Fibroblast of villous mesenchyme (primary cell): Measurements from ENCODE around the gene EXOC6. TPM values are rescaled to one million over a fixed set of nuclear protein-coding genes. Genes with fewer than 3 reads are reported as not detected.

Experiments used
- DNase-seq: peaks from one replicate; pipeline ENCODE4 v3.0.0-alpha.2; 2010; ENCODE audit warnings: low read depth
- H3K4me3 ChIP-seq: 2 replicates; pipeline ENCODE4 v1.5.1; 2011; ENCODE audit warnings: low read depth, mild to moderate bottlenecking, low read length
- CTCF ChIP-seq: IDR thresholded peaks from 2 replicates; pipeline ENCODE4 v1.5.1; 2012; ENCODE audit warnings: low read depth, mild to moderate bottlenecking, low read length; ENCODE audit not compliant: insufficient read depth
- total RNA-seq: library from RNA; depleted of rRNA; stranded (reverse); fragments of >200 nt; gene quantifications from 2 replicates; pipeline ENCODE4 v1.2.3, GENCODE V29; 2012

Gene EXOC6
- total RNA-seq, 1 donor = 7.8 TPM

GRCh38 chr10:92957223-92958010 is 109.1 kb downstream of the EXOC6 start:
- DNase-seq = peak; percentile 55
- no peak for TF ChIP-seq CTCF
- H3K4me3 ChIP-seq = no peak overlapping the region

DNA sequence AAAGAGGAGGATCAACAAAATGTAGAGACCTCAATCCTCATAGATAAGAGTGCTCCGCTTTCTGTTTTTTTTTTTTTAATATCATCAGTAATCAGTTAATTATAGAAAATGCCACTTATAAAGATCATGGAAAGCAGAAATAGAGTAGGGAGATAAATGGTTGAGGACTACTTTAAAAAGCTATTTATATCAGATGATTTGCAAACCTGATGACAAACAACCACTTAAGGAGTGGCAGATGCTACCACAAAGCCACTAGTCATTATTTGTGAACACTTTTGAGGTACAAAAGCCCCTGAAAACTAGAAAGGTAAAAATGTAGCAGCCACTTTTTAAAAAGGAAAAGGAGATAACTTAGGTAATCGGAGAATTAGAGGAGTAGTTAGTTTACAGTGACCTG is 113.3 kb downstream of the EXOC6 start:
- H3K4me3 ChIP-seq = no peak overlapping the region
- TF ChIP-seq CTCF = no peak
- DNase-seq = no peak

DNA sequence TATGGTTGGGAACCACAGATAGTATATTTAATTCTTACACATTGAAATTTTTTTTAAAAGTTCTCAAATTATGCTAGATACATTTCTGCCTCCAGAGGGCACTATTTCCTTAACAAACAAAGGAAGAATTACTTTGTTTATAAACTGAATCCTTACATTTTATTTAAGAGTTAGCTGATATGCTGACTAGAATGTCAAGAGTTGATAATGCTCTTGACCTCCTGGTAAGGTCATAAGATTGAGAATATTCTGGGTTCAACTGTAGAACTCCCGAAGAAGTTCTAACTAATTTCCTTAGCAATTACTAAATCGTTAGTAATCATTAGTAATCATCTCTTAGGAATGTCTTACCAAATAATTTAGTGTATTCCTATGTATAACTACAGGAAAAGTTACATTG is 117.0 kb downstream of the EXOC6 start:
- TF ChIP-seq CTCF = peak; percentile 56
- H3K4me3 ChIP-seq = peak overlapping the region; percentile 26

GRCh38 chr10:92967641-92968040 is 119.3 kb downstream of the EXOC6 start:
- H3K4me3 ChIP-seq = no peak overlapping the region
- TF ChIP-seq CTCF = no peak
- no peak for DNase-seq

More for the DNA sequence above, 117.0 kb downstream of the EXOC6 start:
- peak; percentile 74 for DNase-seq

GRCh38 chr10:92969151-92969550 is 120.8 kb downstream of the EXOC6 start:
- no peak for TF ChIP-seq CTCF
- H3K4me3 ChIP-seq = no peak overlapping the region
- no peak for DNase-seq

DNA sequence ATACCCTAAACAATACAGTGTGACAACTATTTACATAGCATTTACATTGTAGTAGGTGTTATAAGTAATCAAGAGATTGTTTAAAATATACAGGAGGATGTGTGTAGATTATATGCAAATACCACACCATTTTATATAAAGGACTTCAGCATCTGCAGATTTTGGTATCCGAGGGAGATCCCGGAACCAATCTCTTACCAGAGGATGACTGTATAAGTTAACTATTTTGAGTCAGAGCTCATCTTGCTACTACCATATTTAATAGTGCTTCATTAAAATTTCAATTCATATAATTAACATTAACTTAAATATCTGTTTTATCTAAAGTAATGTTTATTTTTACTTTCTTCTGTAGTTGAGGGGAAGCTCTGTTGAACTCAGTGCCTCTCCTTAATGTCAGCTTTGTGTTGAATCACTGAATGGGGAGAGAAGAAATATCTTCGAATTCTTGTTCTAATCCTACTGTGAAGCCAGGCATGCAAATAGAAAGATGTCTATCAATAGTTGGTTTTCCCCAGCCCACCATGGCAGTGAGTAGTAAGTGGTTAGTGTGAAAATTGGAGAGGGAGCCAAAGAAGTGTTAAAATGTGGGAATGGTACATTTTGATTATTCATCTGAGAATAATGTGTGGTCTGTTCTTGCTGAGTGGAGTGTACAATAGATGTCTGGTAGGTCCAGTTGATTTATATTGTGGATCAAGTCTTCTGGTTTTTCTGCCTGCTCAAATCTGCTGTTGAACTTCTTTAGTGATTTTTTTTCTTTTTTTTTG is 122.2 kb downstream of the EXOC6 start:
- no peak for DNase-seq
- TF ChIP-seq CTCF = no peak
- H3K4me3 ChIP-seq = no peak overlapping the region
